T-helper 1 cell (primary cell): Measurements from ENCODE around the gene MYH9.

Source experiments
- DNase-seq, 5 donors: peaks; one replicate each; pipeline ENCODE4 v3.0.0-alpha.2; 2012 to 2020

The MYH9 gene

GRCh38 chr22:36385491-36386350 is 2.0 kb downstream of the MYH9 start:
- DNase-seq = peak in 4 of 5 donors; percentile 37 to 52 (median 43)

GRCh38 chr22:36384766-36385481 is 2.8 kb downstream of the MYH9 start:
- peak in 4 of 5 donors; percentile 39 to 66 (median 47) for DNase-seq

- DNase-seq = peak in 3 of 5 donors; percentile 41 to 79 (median 44)
Measured at GRCh38 chr22:36383110-36383581, 4.6 kb downstream of the MYH9 start.

GRCh38 chr22:36381513-36382128 is 6.1 kb downstream of the MYH9 start:
- DNase-seq = no peak

- peak in 4 of 5 donors; percentile 42 to 74 (median 48) for DNase-seq
Measured at GRCh38 chr22:36379593-36380361, 8.0 kb downstream of the MYH9 start.

- DNase-seq = no peak
Measured at GRCh38 chr22:36378869-36379217, 8.9 kb downstream of the MYH9 start.

- no peak for DNase-seq
Measured at GRCh38 chr22:36378080-36378868, 9.5 kb downstream of the MYH9 start.

- DNase-seq = peak in 2 of 5 donors; percentile 46 to 87
Measured at GRCh38 chr22:36377022-36377631, 10.6 kb downstream of the MYH9 start.

- no peak for DNase-seq
Measured at GRCh38 chr22:36376265-36376664, 11.5 kb downstream of the MYH9 start.

- no peak for DNase-seq
Measured at GRCh38 chr22:36375071-36375980, 12.4 kb downstream of the MYH9 start.

- DNase-seq = no peak
Measured at GRCh38 chr22:36374603-36375024, 13.2 kb downstream of the MYH9 start.

- no peak for DNase-seq
Measured at GRCh38 chr22:36373258-36373579, 14.5 kb downstream of the MYH9 start.

- no peak for DNase-seq
Measured at GRCh38 chr22:36371920-36372319, 15.8 kb downstream of the MYH9 start.

- no peak for DNase-seq
Measured at GRCh38 chr22:36369922-36370791, 17.6 kb downstream of the MYH9 start.

- no peak for DNase-seq
Measured at GRCh38 chr22:36369004-36369921, 18.5 kb downstream of the MYH9 start.

- DNase-seq = no peak
Measured at GRCh38 chr22:36368359-36368983, 19.3 kb downstream of the MYH9 start.

GRCh38 chr22:36367479-36367878 is 20.3 kb downstream of the MYH9 start:
- no peak for DNase-seq

GRCh38 chr22:36367066-36367465 is 20.7 kb downstream of the MYH9 start:
- no peak for DNase-seq
